Measurements from ENCODE around the gene RHO.
A peak's percentile ranks its signal among the peaks of the same experiment; 100 is the strongest.

The RHO gene

GRCh38 chr3:129558081-129558771 lies 29.8 kb downstream of the RHO start:
- no peak for TF ChIP-seq CTCF (conservative IDR thresholded peaks at IDR 0.05; ENCODE audit: low read depth, low read length)
- DNase-seq (ENCODE audit: low read depth), result no peak
- no peak overlapping the region for H3K4me3 ChIP-seq (ENCODE audit: low read depth, low read length)

GRCh38 chr3:129558772-129559564 lies 30.5 kb downstream of the RHO start:
- no peak overlapping the region for H3K4me3 ChIP-seq (ENCODE audit: low read depth, low read length)
- peak; percentile 36 for DNase-seq (ENCODE audit: low read depth)
- no peak for TF ChIP-seq CTCF (conservative IDR thresholded peaks at IDR 0.05; ENCODE audit: low read depth, low read length)

GRCh38 chr3:129559565-129560079 lies 31.2 kb downstream of the RHO start:
- no peak overlapping the region for H3K4me3 ChIP-seq (ENCODE audit: low read depth, low read length)
- DNase-seq (ENCODE audit: low read depth), result no peak
- no peak for TF ChIP-seq CTCF (conservative IDR thresholded peaks at IDR 0.05; ENCODE audit: low read depth, low read length)

- peak; percentile 47 for DNase-seq (ENCODE audit: low read depth)
- H3K4me3 ChIP-seq (ENCODE audit: low read depth, low read length), result no peak overlapping the region
Measured at GRCh38 chr3:129560269-129560787, 31.9 kb downstream of the RHO start.

GRCh38 chr3:129560911-129561594 lies 32.6 kb downstream of the RHO start:
- no peak for TF ChIP-seq CTCF (conservative IDR thresholded peaks at IDR 0.05; ENCODE audit: low read depth, low read length)
- peak; percentile 77 for DNase-seq (ENCODE audit: low read depth)
- H3K4me3 ChIP-seq (ENCODE audit: low read depth, low read length), result no peak overlapping the region

More at GRCh38 chr3:129560269-129560787, 31.9 kb downstream of the RHO start:
- no peak for TF ChIP-seq CTCF (conservative IDR thresholded peaks at IDR 0.05; ENCODE audit: low read depth, low read length)

GRCh38 chr3:129561619-129562248 lies 33.3 kb downstream of the RHO start:
- DNase-seq (ENCODE audit: low read depth), result no peak
- no peak overlapping the region for H3K4me3 ChIP-seq (ENCODE audit: low read depth, low read length)
- no peak for TF ChIP-seq CTCF (conservative IDR thresholded peaks at IDR 0.05; ENCODE audit: low read depth, low read length)

Measured in choroid plexus epithelial cell (primary cell).